Loucy (cell line): ENCODE measurements around the gene POLH.
A peak's percentile ranks its signal among the peaks of the same experiment; 100 is the strongest.

ENCODE experiments used
- H2AFZ ChIP-seq: fragments of 200-600 bp; sonication (generic); 2 replicates; pipeline ENCODE4 v1.6.0; 2016; ENCODE audit warnings: antibody characterized with exemption, mild to moderate bottlenecking, low read length, moderate library complexity
- H3F3A ChIP-seq: fragments of 200-600 bp; 2 replicates; pipeline ENCODE4 v1.6.0; 2016; ENCODE audit warnings: antibody characterized with exemption, low read depth, mild to moderate bottlenecking
- H3K27me3 ChIP-seq: fragments of 200-600 bp; sonication (generic); 2 replicates; pipeline ENCODE4 v1.6.1; 2014; ENCODE audit warnings: low read length, mild to moderate bottlenecking; ENCODE audit not compliant: insufficient read depth, poor library complexity, severe bottlenecking
- H3K36me3 ChIP-seq: fragments of 200-600 bp; sonication (generic); 2 replicates; pipeline ENCODE4 v1.6.1; 2016; ENCODE audit warnings: low read length; ENCODE audit not compliant: insufficient read depth
- H3K4me1 ChIP-seq: fragments of 200-600 bp; sonication (generic); 2 replicates; pipeline ENCODE4 v1.5.1; 2014; ENCODE audit warnings: low read length, mild to moderate bottlenecking; ENCODE audit not compliant: insufficient read depth, poor library complexity, severe bottlenecking
- H3K4me2 ChIP-seq: fragments of 200-600 bp; sonication (generic); 2 replicates; pipeline ENCODE4 v1.6.0; 2014; ENCODE audit warnings: antibody characterized with exemption, low read length, low read depth, mild to moderate bottlenecking; ENCODE audit not compliant: poor library complexity, severe bottlenecking
- H3K4me3 ChIP-seq: fragments of 200-600 bp; sonication (generic); 2 replicates; pipeline ENCODE4 v1.5.1; 2014; ENCODE audit warnings: low read length, mild to moderate bottlenecking, mixed read lengths; ENCODE audit not compliant: poor library complexity, severe bottlenecking
- H3K79me2 ChIP-seq: fragments of 200-600 bp; sonication (generic); 2 replicates; pipeline ENCODE4 v1.6.1; 2014; ENCODE audit warnings: low read length; ENCODE audit not compliant: insufficient read depth
- H3K9ac ChIP-seq: fragments of 200-600 bp; sonication (generic); 2 replicates; pipeline ENCODE4 v1.6.0; 2014; ENCODE audit warnings: mild to moderate bottlenecking, low read depth, low read length, moderate library complexity; ENCODE audit not compliant: poor library complexity, severe bottlenecking
- H3K9me2 ChIP-seq: fragments of 200-600 bp; sonication (generic); replicated peaks from 2 replicates; pipeline ENCODE4 v1.6.1; 2016; ENCODE audit warnings: low read depth, low read length, mixed read lengths
- H3K9me3 ChIP-seq: fragments of 200-600 bp; sonication (generic); 2 replicates; pipeline ENCODE4 v1.6.1; 2014; ENCODE audit warnings: mild to moderate bottlenecking, antibody characterized with exemption, low read length, low read depth; ENCODE audit not compliant: insufficient read depth
- H4K20me1 ChIP-seq: fragments of 200-600 bp; sonication (generic); 2 replicates; pipeline ENCODE4 v1.6.0; 2014; ENCODE audit warnings: antibody characterized with exemption, low read length, mild to moderate bottlenecking; ENCODE audit not compliant: insufficient read depth, poor library complexity, severe bottlenecking
- EZH2phosphoT487 ChIP-seq: fragments of 200-600 bp; IDR thresholded peaks from 2 replicates; pipeline ENCODE4 v1.6.1; 2018; ENCODE audit warnings: antibody characterized with exemption, mild to moderate bottlenecking, moderate library complexity, borderline replicate concordance
- TF ChIP-seq, protein P1 (sequence below): fragments of 200-600 bp; sonication (generic); conservative IDR thresholded peaks from 2 replicates; pipeline ENCODE4 v1.5.1; 2014; ENCODE audit warnings: mild to moderate bottlenecking, antibody characterized with exemption, low read length

The POLH gene

DNA sequence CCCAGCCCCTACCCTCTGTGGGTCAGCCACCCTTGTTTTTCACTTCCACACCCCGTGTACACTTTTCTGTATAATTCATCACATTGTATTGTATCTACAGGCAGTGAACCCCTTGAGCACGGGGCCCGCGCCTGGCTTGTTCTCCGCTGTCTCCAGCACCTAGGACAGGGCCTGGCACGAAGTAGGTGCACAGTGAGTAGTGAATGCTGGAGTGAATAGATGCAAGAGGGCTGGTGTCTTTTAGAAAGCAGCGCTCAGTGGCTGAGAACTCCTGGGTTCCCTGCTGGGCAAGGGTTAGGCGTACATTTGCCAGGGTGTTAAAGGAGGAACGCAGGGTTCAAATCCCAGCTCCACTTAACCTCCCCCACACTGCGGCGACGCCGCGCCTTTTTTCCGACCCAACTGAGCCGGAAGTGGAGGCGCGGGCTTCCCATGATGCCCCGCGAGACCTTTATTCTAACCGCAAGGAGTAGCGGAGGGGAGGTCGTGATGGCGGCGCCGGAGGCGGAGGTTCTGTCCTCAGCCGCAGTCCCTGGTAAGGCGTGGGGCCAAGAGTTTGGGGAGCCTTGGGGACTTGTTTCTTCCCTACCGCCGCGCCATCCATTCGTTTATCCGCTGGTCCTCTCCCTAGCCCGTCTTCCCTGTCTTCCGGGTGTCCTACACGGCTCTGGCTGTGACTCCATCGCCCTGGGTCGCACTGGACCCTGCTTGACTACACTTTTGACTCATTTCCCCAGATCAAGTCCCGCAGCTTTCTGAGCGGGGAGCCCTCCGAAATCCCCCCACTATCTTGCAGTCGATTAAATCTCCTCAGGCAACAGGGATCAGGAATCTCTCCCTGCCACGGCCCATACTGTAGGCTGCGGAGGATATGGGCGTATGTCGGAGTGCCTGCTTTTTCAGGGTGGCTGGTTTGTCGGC lies 59.7 kb downstream of the POLH start, which contains the start of gene MAD2L1BP:
TSS of gene MAD2L1BP (plus strand) at position 454 of the 921 bp plus-strand sequence. CDS start at position 490, 36 bp downstream.
- peaks cover 57% of the 10 kb centered on the region for H3K79me2 ChIP-seq
- peak within 1 kb of the TSS; percentile 92 for H3K4me2 ChIP-seq
- no peaks in the 10 kb centered on the region for H3K27me3 ChIP-seq
- H3K4me3 ChIP-seq = peak within 1 kb of the TSS; percentile 93
- peaks cover 44% of the 10 kb centered on the region for H3K4me1 ChIP-seq
- peak within 1 kb of the TSS; percentile 94 for H3K9ac ChIP-seq
- peaks cover 29% of the 10 kb centered on the region for H4K20me1 ChIP-seq
- peak within 1 kb of the TSS; percentile 76 for H2AFZ ChIP-seq
- no peaks in the 10 kb centered on the region for H3K9me2 ChIP-seq
- peaks cover 9% of the 10 kb centered on the region; the same call in 1 of the 2 replicates for H3K36me3 ChIP-seq
- TF ChIP-seq, protein P1, sequence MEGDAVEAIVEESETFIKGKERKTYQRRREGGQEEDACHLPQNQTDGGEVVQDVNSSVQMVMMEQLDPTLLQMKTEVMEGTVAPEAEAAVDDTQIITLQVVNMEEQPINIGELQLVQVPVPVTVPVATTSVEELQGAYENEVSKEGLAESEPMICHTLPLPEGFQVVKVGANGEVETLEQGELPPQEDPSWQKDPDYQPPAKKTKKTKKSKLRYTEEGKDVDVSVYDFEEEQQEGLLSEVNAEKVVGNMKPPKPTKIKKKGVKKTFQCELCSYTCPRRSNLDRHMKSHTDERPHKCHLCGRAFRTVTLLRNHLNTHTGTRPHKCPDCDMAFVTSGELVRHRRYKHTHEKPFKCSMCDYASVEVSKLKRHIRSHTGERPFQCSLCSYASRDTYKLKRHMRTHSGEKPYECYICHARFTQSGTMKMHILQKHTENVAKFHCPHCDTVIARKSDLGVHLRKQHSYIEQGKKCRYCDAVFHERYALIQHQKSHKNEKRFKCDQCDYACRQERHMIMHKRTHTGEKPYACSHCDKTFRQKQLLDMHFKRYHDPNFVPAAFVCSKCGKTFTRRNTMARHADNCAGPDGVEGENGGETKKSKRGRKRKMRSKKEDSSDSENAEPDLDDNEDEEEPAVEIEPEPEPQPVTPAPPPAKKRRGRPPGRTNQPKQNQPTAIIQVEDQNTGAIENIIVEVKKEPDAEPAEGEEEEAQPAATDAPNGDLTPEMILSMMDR = no peak
- no peak for TF ChIP-seq EZH2phosphoT487
- H3F3A ChIP-seq = no peaks in the 10 kb centered on the region
- no peaks in the 10 kb centered on the region for H3K9me3 ChIP-seq

DNA sequence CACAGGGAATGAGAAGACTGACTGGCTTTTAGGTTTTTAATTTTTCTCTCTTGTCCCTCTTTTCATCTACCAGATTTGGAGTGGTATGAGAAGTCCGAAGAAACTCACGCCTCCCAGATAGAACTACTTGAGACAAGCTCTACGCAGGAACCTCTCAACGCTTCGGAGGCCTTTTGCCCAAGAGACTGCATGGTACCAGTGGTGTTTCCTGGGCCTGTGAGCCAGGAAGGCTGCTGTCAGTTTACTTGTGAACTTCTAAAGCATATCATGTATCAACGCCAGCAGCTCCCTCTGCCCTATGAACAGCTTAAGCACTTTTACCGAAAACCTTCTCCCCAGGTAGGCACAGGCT lies 60.3 kb downstream of the POLH start:
- Histone ChIP-seq H4K20me1 (peaks cover 32% of the 10 kb centered on the region), H3K36me3 (peaks cover 15% of the 10 kb centered on the region; the same call in 1 of the 2 replicates), H3K79me2 (peaks cover 63% of the 10 kb centered on the region), H3F3A (no peaks in the 10 kb centered on the region), H3K9me2 (no peaks in the 10 kb centered on the region), H2AFZ (peak overlapping the region; percentile 72), H3K9ac (peak overlapping the region; percentile 94), H3K4me1 (peaks cover 38% of the 10 kb centered on the region), H3K4me2 (peak overlapping the region; percentile 92), H3K9me3 (no peaks in the 10 kb centered on the region), H3K27me3 (no peaks in the 10 kb centered on the region), H3K4me3 (peak overlapping the region; percentile 93)
- TF ChIP-seq EZH2phosphoT487 = no peak
- TF ChIP-seq, protein P1 = no peak

DNA sequence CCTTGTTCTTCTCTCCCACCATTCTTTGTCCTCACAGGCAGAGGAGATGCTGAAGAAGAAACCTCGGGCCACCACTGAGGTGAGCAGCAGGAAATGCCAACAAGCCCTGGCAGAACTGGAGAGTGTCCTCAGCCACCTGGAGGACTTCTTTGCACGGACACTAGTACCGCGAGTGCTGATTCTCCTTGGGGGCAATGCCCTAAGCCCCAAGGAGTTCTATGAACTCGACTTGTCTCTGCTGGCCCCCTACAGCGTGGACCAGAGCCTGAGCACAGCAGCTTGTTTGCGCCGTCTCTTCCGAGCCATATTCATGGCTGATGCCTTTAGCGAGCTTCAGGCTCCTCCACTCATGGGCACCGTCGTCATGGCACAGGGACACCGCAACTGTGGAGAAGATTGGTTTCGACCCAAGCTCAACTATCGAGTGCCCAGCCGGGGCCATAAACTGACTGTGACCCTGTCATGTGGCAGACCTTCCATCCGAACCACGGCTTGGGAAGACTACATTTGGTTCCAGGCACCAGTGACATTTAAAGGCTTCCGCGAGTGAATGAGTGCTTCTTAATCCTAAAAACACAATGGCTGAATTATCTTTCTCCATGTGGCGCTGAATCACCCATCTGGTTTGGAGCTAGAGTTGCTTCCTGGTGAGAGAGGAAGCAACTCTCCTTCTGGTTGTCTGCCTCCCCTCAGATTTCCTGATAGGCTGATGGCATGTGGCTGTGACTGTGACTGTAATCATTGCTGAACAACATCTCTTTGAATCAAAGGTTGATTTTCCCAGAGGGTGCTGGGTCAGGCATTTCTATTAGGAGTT lies 64.2 kb downstream of the POLH start:
- H3K27me3 ChIP-seq = no peaks in the 10 kb centered on the region
- H2AFZ ChIP-seq = no peak overlapping the region
- H3K4me1 ChIP-seq = peaks cover 31% of the 10 kb centered on the region
- peaks cover 32% of the 10 kb centered on the region for H4K20me1 ChIP-seq
- peaks cover 67% of the 10 kb centered on the region for H3K79me2 ChIP-seq
- TF ChIP-seq, protein P1 = no peak
- TF ChIP-seq EZH2phosphoT487 = no peak
- no peaks in the 10 kb centered on the region for H3F3A ChIP-seq
- H3K4me2 ChIP-seq = peak overlapping the region; percentile 92
- H3K9me2 ChIP-seq = no peaks in the 10 kb centered on the region
- no peaks in the 10 kb centered on the region for H3K9me3 ChIP-seq
- H3K36me3 ChIP-seq = peaks cover 21% of the 10 kb centered on the region; the same call in 1 of the 2 replicates
- H3K4me3 ChIP-seq = peak overlapping the region; percentile 93
- peak overlapping the region; percentile 14 for H3K9ac ChIP-seq
